A673 (cell line): ENCODE results near the gene SRGAP2C.
"Not testable (repeated sequence)": the region's sequence is repeated elsewhere in the genome, so short reads cannot be mapped to it uniquely, and the experiment has no call there.

Source experiments
- CTCF ChIP-seq: fragments of 300-800, 200-600 bp; sonication (generic); conservative IDR thresholded peaks from 2 replicates; pipeline ENCODE4 v1.5.1; 2017; ENCODE audit warnings: low read depth, mild to moderate bottlenecking, antibody characterized with exemption, low read length, moderate library complexity, mixed read lengths
- EZH2 ChIP-seq: fragments of 200-600 bp; sonication (generic); IDR thresholded peaks from 2 replicates; pipeline ENCODE4 v1.6.1; 2017; ENCODE audit warnings: borderline replicate concordance, low read depth, mild to moderate bottlenecking, mixed read lengths, antibody characterized with exemption, low read length; ENCODE audit not compliant: poor library complexity, severe bottlenecking

GRCh38 chr1:121279548-121279898, 94.7 kb downstream of the SRGAP2C start:
- TF ChIP-seq CTCF, EZH2: not testable (repeated sequence)
